Omental fat pad (tissue), 4 donors: ENCODE data around the gene ZBTB33. TPM values are rescaled to one million over a fixed set of nuclear protein-coding genes. Genes with fewer than 3 reads are reported as not detected.

ENCODE experiments used
- ATAC-seq: fragments of 150-250 bp; one replicate; pipeline ENCODE4 v1.9.1; 2016; ENCODE audit warnings: mild to moderate bottlenecking, moderate library complexity; ENCODE audit not compliant: low FRiP score
- DNase-seq: peaks from one replicate; pipeline ENCODE4 v3.0.0-alpha.2; 2019; ENCODE audit warnings: low spot score
- total RNA-seq, 4 donors: library from RNA; depleted of rRNA; stranded (reverse); fragments of >200 nt; gene quantifications; one replicate each; pipeline ENCODE4 v1.1.0, GENCODE V29; 2016
- TF ChIP-seq, protein P1 (sequence below), 3 donors: fragments of 450-650 bp; IDR thresholded peaks; one replicate each; pipeline ENCODE4 v1.5.1; 2016 to 2017; ENCODE audit warnings: antibody characterized with exemption in 3 of 3, mild to moderate bottlenecking in 3 of 3, moderate library complexity in 2 of 3

The ZBTB33 gene
- total RNA-seq, 4 donors from 2014 or later: 10.9 to 19.7 (median 11.5) TPM

DNA sequence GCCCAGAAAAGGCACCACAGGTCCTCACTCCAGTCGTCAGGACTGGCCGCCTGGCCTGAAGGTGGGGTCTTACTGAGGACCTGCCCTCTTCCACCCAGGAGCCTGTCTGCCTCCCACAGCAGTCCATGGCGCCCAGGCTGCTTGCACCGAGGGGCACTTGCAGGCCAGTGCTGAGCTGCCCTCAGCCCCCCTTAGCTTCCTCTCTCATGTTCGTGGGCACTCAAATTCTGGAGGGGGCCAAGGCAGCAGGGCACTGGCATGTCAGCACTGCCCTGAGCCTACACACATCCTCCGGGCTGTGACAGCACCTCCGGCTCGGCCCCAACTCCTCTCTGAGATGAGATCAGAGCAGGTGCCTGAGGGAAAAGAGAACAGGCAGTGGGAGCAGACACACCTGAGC lies 27.2 kb upstream of the ZBTB33 start:
- TF ChIP-seq, protein P1, sequence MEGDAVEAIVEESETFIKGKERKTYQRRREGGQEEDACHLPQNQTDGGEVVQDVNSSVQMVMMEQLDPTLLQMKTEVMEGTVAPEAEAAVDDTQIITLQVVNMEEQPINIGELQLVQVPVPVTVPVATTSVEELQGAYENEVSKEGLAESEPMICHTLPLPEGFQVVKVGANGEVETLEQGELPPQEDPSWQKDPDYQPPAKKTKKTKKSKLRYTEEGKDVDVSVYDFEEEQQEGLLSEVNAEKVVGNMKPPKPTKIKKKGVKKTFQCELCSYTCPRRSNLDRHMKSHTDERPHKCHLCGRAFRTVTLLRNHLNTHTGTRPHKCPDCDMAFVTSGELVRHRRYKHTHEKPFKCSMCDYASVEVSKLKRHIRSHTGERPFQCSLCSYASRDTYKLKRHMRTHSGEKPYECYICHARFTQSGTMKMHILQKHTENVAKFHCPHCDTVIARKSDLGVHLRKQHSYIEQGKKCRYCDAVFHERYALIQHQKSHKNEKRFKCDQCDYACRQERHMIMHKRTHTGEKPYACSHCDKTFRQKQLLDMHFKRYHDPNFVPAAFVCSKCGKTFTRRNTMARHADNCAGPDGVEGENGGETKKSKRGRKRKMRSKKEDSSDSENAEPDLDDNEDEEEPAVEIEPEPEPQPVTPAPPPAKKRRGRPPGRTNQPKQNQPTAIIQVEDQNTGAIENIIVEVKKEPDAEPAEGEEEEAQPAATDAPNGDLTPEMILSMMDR (IDR thresholded peaks at IDR 0.05): no peak
- no peak for ATAC-seq
- DNase-seq: no peak

DNA sequence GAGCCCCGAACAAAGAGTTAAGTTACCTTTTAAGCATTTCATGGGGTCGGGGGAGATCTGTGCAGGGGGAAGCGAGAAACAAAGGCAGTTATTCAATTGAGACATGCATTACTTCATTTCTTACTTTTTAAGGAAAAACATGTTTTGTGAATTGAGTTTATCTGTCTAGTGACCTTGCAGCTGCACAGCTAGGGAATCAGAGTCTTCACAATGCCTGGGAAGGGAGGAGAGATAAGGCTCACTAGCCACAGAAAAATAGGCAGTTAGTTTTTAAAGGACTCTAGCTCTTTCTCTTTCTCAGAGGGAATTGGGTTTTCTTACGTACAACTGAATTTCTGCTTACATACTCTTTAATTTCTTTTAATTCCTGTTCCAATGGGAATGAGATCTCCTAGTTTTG lies 26.2 kb upstream of the ZBTB33 start:
- no peak for DNase-seq
- ATAC-seq: no peak
- TF ChIP-seq, protein P1 (IDR thresholded peaks at IDR 0.05): no peak

DNA sequence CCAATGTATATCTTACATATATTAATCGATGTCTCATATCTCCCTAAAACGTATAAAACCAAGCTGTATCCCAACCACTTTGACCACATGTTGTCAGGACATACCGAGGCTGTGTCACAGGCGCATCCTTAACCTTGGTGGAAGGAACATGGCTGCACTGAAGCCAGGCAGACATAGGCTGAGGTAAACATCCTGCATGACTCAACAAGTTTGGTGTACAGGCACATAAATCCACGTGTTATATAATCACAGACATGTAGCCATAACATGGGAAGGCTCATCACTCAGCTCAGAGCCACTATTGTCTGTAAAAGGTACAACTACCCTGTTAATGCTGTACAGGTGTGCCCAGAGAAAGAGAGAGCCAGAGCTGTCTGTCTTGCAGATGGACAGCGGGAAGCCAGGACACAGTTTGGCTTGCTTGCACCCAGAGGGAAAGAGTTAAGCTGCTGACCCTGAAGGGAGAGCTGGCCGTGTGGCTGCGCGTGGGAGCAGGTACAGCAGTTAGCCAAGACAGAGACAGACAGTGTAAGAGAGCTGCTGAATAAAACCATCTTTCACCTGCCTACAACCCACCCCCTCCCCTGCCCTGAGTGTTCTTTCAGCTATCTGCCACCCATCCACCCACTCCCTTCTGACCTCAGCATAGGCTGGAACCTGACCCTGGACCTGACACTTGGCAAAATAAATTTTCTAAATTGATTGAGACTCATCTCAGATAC lies 22.3 kb upstream of the ZBTB33 start:
- ATAC-seq (no peak), DNase-seq (no peak)
- TF ChIP-seq, protein P1 (IDR thresholded peaks at IDR 0.05): no peak

DNA sequence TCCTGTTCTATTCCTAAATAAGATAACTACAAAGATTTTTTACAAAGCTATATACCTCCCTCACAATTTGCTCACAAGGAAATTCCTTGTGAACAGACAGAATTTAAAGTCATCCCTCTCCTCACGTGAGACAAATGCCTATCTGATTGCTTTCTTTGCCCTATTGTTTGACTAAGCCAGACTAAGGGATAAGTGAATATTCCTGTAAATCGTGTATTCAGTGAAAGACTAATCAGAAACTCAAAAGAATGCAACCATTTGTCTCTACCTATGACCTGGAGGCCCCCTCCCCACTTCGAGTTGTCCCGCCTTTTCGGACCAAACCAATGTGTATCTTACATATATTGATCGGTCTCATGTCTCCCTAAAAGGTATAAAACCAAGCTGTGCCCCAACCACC lies 15.3 kb upstream of the ZBTB33 start:
- ATAC-seq (no peak), DNase-seq (no peak)
- TF ChIP-seq, protein P1 (IDR thresholded peaks at IDR 0.05): no peak

DNA sequence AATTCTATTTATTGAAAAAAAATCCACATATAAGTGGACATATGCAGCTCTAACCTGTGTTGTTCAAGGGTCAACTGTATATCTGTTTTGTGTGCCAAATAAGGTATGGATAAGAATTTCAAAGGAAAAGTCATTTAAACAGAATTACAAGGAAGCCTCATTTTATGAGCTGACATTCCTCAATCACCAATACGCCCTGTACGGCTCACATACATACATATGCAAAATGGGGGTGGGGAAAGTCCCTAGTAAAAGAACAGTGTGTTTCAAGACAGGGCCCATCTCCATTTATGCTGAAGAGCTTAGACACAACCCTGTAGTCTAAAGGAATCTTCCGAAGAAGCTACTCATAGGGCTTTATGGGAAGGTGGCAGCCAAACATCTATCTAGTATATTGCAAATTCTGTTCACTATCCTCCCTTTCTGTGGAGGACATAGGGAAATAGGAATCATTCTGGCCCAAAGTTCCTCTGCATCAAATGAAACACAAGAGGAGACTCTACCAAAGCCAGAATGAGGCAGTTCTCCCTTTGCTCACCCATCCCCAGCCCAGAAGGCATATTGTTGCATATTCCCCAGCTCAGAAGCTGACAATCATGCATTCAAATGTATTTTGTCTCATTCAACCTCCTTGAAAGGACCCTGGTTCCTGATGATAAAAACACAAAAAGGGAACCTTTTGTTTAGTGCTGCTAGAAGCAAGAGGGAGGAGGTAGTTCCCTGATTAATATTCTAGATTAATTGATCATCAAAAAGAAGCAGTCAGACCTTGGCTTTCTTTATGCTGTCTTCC lies 13.7 kb upstream of the ZBTB33 start:
- ATAC-seq: no peak

DNA sequence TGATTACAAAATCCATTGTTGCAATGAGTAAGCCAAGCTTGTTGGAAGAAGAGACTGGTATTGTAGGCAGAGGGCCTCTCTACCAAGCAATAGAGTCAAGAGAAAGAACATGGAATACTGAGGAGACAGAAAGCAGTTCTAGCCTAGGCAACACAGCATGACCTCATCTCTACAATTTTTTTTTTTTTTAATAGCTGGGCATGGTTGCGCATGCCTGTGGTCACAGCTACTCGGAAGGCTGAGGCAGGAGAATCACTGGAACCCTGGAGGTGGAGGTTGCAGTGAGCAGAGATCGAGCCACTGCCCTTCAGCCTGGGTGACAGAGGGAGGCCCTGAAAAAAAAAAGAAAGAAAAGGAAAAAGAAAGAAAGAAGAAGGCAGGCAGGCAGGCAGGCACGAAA lies 11.7 kb upstream of the ZBTB33 start:
- TF ChIP-seq, protein P1 (IDR thresholded peaks at IDR 0.05): no peak
- no peak for ATAC-seq
- no peak for DNase-seq

More for the DNA sequence above, 13.7 kb upstream of the ZBTB33 start:
- TF ChIP-seq, protein P1 (IDR thresholded peaks at IDR 0.05): no peak
- DNase-seq: no peak
